Measurements from ENCODE around the gene AXIN1. TPM values are rescaled to one million over a fixed set of nuclear protein-coding genes. Genes with fewer than 3 reads are reported as not detected.

Gene AXIN1
- total and polyA plus RNA-seq, 2 donors (not counting 1 experiment from before 2014, with no cell fraction given) = 5.1 to 18.7 TPM

GRCh38 chr16:347203-347602 lies 5.3 kb downstream of the AXIN1 start:
- no peaks in the 10 kb centered on the region for H4K20me1 ChIP-seq (ENCODE audit: control insufficient read depth, extremely low read depth, insufficient read depth, low read length)
- no peaks in the 10 kb centered on the region for H3K9me3 ChIP-seq (ENCODE audit: control insufficient read depth, insufficient read depth, low read depth, low read length)
- H3K79me2 ChIP-seq (ENCODE audit: control insufficient read depth, insufficient read depth, low read length) = peaks cover 48% of the 10 kb centered on the region
- no peak overlapping the region for H3K4me2 ChIP-seq (ENCODE audit: extremely low read depth, insufficient read depth, low read length)
- H3K4me3 ChIP-seq (replicated peaks in 1 of 4; ENCODE audit: control extremely low read depth in 1 of 4, insufficient read depth in 1 of 4, low read depth in 3 of 4, low read length in 4 of 4) = no peak overlapping the region
- no peaks in the 10 kb centered on the region for H3K27me3 ChIP-seq (ENCODE audit: control insufficient read depth, insufficient read depth, low read length)
- no peak overlapping the region for H2AFZ ChIP-seq (ENCODE audit: low read length)
- no peak overlapping the region for H3K27ac ChIP-seq (ENCODE audit: insufficient read depth, low read length)
- DNase-seq (ENCODE audit: low read depth in 2 of 2) = no peak
- H3K9ac ChIP-seq (ENCODE audit: insufficient read depth, low read length) = no peak overlapping the region
- peaks cover 4% of the 10 kb centered on the region for H3K4me1 ChIP-seq (ENCODE audit: control insufficient read depth, extremely low read depth, insufficient read depth, low read length)
- TF ChIP-seq EZH2 (IDR thresholded peaks at IDR 0.05; ENCODE audit: low read length, missing control alignments) = no peak
- H3K36me3 ChIP-seq (ENCODE audit: control insufficient read depth, insufficient read depth, low read length) = peaks cover 6% of the 10 kb centered on the region

GRCh38 chr16:346587-346986 lies 5.9 kb downstream of the AXIN1 start:
- Histone ChIP-seq H3K4me1 (ENCODE audit: control insufficient read depth, extremely low read depth, insufficient read depth, low read length) (peaks cover 4% of the 10 kb centered on the region), H2AFZ (ENCODE audit: low read length) (no peak overlapping the region), H3K9me3 (ENCODE audit: control insufficient read depth, insufficient read depth, low read depth, low read length) (no peaks in the 10 kb centered on the region), H3K27ac (ENCODE audit: insufficient read depth, low read length) (no peak overlapping the region), H3K36me3 (ENCODE audit: control insufficient read depth, insufficient read depth, low read length) (peaks cover 6% of the 10 kb centered on the region), H3K79me2 (ENCODE audit: control insufficient read depth, insufficient read depth, low read length) (peaks cover 46% of the 10 kb centered on the region), H3K27me3 (ENCODE audit: control insufficient read depth, insufficient read depth, low read length) (no peaks in the 10 kb centered on the region), H4K20me1 (ENCODE audit: control insufficient read depth, extremely low read depth, insufficient read depth, low read length) (no peaks in the 10 kb centered on the region), H3K9ac (ENCODE audit: insufficient read depth, low read length) (no peak overlapping the region), H3K4me2 (ENCODE audit: extremely low read depth, insufficient read depth, low read length) (no peak overlapping the region), H3K4me3 (replicated peaks in 1 of 4; ENCODE audit: control extremely low read depth in 1 of 4, insufficient read depth in 1 of 4, low read depth in 3 of 4, low read length in 4 of 4) (no peak overlapping the region)
- peak in 1 of 2 donors; percentile 77 for DNase-seq (ENCODE audit: low read depth in 2 of 2)
- TF ChIP-seq CTCF (conservative IDR thresholded peaks at IDR 0.05 in 1 of 2, IDR thresholded peaks at IDR 0.05 in 1 of 2; ENCODE audit: low read depth in 1 of 2, low read length in 2 of 2) (no peak), EZH2 (IDR thresholded peaks at IDR 0.05; ENCODE audit: low read length, missing control alignments) (no peak)

GRCh38 chr16:345772-346171 lies 6.8 kb downstream of the AXIN1 start:
- TF ChIP-seq CTCF (conservative IDR thresholded peaks at IDR 0.05 in 1 of 2, IDR thresholded peaks at IDR 0.05 in 1 of 2; ENCODE audit: low read depth in 1 of 2, low read length in 2 of 2) = no peak
- no peak for TF ChIP-seq EZH2 (IDR thresholded peaks at IDR 0.05; ENCODE audit: low read length, missing control alignments)
- H3K36me3 ChIP-seq (ENCODE audit: control insufficient read depth, insufficient read depth, low read length) = peaks cover 6% of the 10 kb centered on the region
- no peak overlapping the region for H3K9ac ChIP-seq (ENCODE audit: insufficient read depth, low read length)
- H4K20me1 ChIP-seq (ENCODE audit: control insufficient read depth, extremely low read depth, insufficient read depth, low read length) = no peaks in the 10 kb centered on the region
- H2AFZ ChIP-seq (ENCODE audit: low read length) = no peak overlapping the region
- H3K79me2 ChIP-seq (ENCODE audit: control insufficient read depth, insufficient read depth, low read length) = peaks cover 44% of the 10 kb centered on the region
- no peak overlapping the region for H3K4me2 ChIP-seq (ENCODE audit: extremely low read depth, insufficient read depth, low read length)
- no peak for DNase-seq (ENCODE audit: low read depth in 2 of 2)
- H3K4me3 ChIP-seq (replicated peaks in 1 of 4; ENCODE audit: control extremely low read depth in 1 of 4, insufficient read depth in 1 of 4, low read depth in 3 of 4, low read length in 4 of 4) = no peak overlapping the region
- peaks cover 4% of the 10 kb centered on the region for H3K4me1 ChIP-seq (ENCODE audit: control insufficient read depth, extremely low read depth, insufficient read depth, low read length)
- H3K27ac ChIP-seq (ENCODE audit: insufficient read depth, low read length) = no peak overlapping the region
- H3K9me3 ChIP-seq (ENCODE audit: control insufficient read depth, insufficient read depth, low read depth, low read length) = no peaks in the 10 kb centered on the region
- H3K27me3 ChIP-seq (ENCODE audit: control insufficient read depth, insufficient read depth, low read length) = no peaks in the 10 kb centered on the region
